Left lung (tissue), 10 donors: Measurements from ENCODE around the gene LRRN2. TPM values are rescaled to one million over a fixed set of nuclear protein-coding genes. Genes with fewer than 3 reads are reported as not detected.

ENCODE experiments used
- ATAC-seq: fragments of 200-7000 bp; cut with Tn5 transposase; one replicate; pipeline ENCODE4 v1.9.1; 2020; ENCODE audit warnings: moderate library complexity
- DNase-seq, 4 donors: peaks; one replicate each; pipeline ENCODE4 v3.0.0-alpha.2; 2013 to 2020
- H3K27ac ChIP-seq, 2 donors: fragments of 200-600 bp; sonication (generic) in 1 of 2; one replicate each; pipeline versions ENCODE4 v1.5.0 to v1.8.0; 2020 to 2021
- H3K27me3 ChIP-seq, 2 donors: fragments of 200-600 bp; sonication (generic) in 1 of 2; one replicate each; pipeline versions ENCODE4 v1.5.0 to v1.8.0; 2020 to 2021
- H3K36me3 ChIP-seq, 2 donors: fragments of 200-600 bp; sonication (generic) in 1 of 2; one replicate each; pipeline versions ENCODE4 v1.5.0 to v1.8.0; 2020 to 2021
- H3K4me1 ChIP-seq, 2 donors: fragments of 200-600 bp; one replicate each; pipeline ENCODE4 v1.8.0; 2021
- H3K4me3 ChIP-seq, 2 donors: fragments of 200-600 bp; sonication (generic) in 1 of 2; one replicate each; pipeline versions ENCODE4 v1.5.0 to v1.8.0; 2020 to 2021; ENCODE audit warnings: mild to moderate bottlenecking in 1 of 2
- H3K9me3 ChIP-seq, 2 donors: fragments of 200-600 bp; sonication (generic) in 1 of 2; one replicate each; pipeline versions ENCODE4 v1.5.0 to v1.8.0; 2020 to 2021
- intact Hi-C, 2 donors: fragments of 100-400 bp; cut with DNase I; formaldehyde crosslinking; loops; one replicate each; pipeline versions ENCODE4 v1.11.2 to v1.14.2; 2022
- polyA plus RNA-seq, 6 donors: library from polyadenylated mRNA; unstranded; fragments of 120-200 nt; gene quantifications; one replicate each; pipeline ENCODE4 v1.2.1, GENCODE V29; 2013; ENCODE audit not compliant: insufficient read length in 6 of 6
- total RNA-seq, 2 donors: library from RNA; stranded (reverse); fragmentation: NEBNext Ultra II Directional; extraction: Animal tissue kit (Norgen Biotek cat#: 25700); gene quantifications; one replicate each; pipeline ENCODE4 v1.2.1, GENCODE V29; 2021
- TF ChIP-seq, protein P1 (sequence below), 2 donors: fragments of 200-600 bp; sonication (generic) in 1 of 2; IDR thresholded peaks; one replicate each; pipeline versions ENCODE4 v1.5.0 to v1.8.0; 2021; ENCODE audit warnings: antibody characterized with exemption in 2 of 2
- donor health status: DM: no; HTN: yes; CAD: no.
- donor health status: DM: no; HTN: no; CAD: no.

Gene LRRN2
- total and polyA plus RNA-seq, 8 donors = 1.6 to 7.1 (median 2.0) TPM

- DNase-seq (no peak), ATAC-seq (no peak)
- H3K27ac ChIP-seq = no peak overlapping the region
- H3K4me1 ChIP-seq = no peaks in the 10 kb centered on the region
- TF ChIP-seq, protein P1, sequence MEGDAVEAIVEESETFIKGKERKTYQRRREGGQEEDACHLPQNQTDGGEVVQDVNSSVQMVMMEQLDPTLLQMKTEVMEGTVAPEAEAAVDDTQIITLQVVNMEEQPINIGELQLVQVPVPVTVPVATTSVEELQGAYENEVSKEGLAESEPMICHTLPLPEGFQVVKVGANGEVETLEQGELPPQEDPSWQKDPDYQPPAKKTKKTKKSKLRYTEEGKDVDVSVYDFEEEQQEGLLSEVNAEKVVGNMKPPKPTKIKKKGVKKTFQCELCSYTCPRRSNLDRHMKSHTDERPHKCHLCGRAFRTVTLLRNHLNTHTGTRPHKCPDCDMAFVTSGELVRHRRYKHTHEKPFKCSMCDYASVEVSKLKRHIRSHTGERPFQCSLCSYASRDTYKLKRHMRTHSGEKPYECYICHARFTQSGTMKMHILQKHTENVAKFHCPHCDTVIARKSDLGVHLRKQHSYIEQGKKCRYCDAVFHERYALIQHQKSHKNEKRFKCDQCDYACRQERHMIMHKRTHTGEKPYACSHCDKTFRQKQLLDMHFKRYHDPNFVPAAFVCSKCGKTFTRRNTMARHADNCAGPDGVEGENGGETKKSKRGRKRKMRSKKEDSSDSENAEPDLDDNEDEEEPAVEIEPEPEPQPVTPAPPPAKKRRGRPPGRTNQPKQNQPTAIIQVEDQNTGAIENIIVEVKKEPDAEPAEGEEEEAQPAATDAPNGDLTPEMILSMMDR (IDR thresholded peaks at IDR 0.05) = no peak
- no peaks in the 10 kb centered on the region for H3K27me3 ChIP-seq
- intact Hi-C loops = no loop called here
- no peaks in the 10 kb centered on the region for H3K9me3 ChIP-seq
- no peaks in the 10 kb centered on the region for H3K36me3 ChIP-seq
- H3K4me3 ChIP-seq = no peak overlapping the region
Observed at GRCh38 chr1:204617256-204618147, 68.0 kb downstream of the LRRN2 start.

- Histone ChIP-seq H3K36me3 (no peaks in the 10 kb centered on the region), H3K4me1 (no peaks in the 10 kb centered on the region), H3K4me3 (no peak overlapping the region), H3K27me3 (no peaks in the 10 kb centered on the region), H3K27ac (no peak overlapping the region), H3K9me3 (no peaks in the 10 kb centered on the region)
- TF ChIP-seq, protein P1 (IDR thresholded peaks at IDR 0.05) = no peak
- intact Hi-C loops = no loop called here
- ATAC-seq (no peak), DNase-seq (no peak)
Observed at GRCh38 chr1:204616641-204617040, 68.9 kb downstream of the LRRN2 start.

DNA sequence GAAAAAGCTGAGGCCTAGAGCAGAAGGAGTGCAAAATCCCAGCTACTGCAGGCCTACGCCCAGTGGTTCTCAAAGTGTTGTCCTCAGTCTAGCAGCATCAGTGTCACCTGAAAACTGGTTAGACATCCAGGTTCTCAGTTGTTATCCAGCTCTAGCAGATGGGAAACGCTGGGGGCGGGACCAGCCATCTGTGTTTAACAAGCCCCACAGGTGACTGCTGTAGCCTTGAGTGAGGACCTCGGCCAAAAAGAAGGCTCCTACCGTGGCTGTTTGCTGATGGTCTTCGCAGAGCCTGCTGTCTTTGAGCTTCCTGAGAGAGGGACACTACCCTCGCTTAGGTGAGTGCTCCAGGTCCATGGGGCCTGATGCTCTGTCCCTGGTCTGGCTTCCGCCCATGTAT lies 69.7 kb downstream of the LRRN2 start:
- intact Hi-C loops = no loop called here
- DNase-seq (no peak), ATAC-seq (no peak)
- H3K27ac ChIP-seq = no peak overlapping the region
- H3K4me1 ChIP-seq = no peaks in the 10 kb centered on the region
- H3K36me3 ChIP-seq = no peaks in the 10 kb centered on the region
- TF ChIP-seq, protein P1 (IDR thresholded peaks at IDR 0.05) = no peak
- H3K27me3 ChIP-seq = no peaks in the 10 kb centered on the region
- H3K9me3 ChIP-seq = no peaks in the 10 kb centered on the region
- no peak overlapping the region for H3K4me3 ChIP-seq

DNA sequence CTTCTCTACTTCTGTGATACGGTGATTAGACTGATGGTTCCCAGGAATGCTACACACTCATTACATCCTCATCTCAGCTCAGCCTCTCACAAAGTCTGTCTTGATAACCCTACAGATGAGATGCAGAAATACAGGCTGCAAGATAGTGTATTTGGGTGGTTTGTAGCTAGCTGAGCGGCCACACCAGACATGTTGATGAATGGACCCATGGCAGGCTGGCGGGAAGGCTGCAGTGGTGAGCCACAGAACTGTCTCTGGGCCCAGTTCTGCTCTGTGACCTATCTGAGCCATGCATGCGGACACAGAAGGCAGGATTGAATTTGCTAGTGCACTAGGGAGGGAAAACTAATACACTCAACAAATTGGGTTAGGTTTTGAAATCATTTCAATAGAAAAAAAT lies 71.9 kb downstream of the LRRN2 start:
- Histone ChIP-seq H3K4me3 (no peak overlapping the region), H3K36me3 (no peaks in the 10 kb centered on the region), H3K27me3 (no peaks in the 10 kb centered on the region), H3K4me1 (no peaks in the 10 kb centered on the region), H3K27ac (no peak overlapping the region), H3K9me3 (no peaks in the 10 kb centered on the region)
- intact Hi-C loops = no loop called here
- TF ChIP-seq, protein P1 (IDR thresholded peaks at IDR 0.05) = no peak
- ATAC-seq (no peak), DNase-seq (no peak)

DNA sequence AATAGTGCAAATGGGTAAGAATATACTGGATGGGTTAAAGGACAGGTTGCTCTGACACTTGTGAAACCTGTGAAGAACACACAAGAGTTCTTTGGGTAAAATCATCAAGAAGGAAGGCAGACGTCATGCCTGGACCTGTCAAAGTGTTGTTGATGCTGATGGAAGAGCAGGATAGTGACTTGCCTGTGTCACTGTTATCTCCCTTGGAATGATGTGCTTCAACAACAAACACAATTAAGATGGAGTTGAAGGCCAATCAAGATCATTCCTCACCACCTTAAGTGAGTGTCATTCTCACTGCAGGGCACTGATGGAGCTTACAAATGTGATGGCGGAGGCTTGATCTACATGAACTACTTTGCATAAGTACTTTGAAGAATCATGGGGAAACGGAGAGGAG lies 73.2 kb downstream of the LRRN2 start:
- Histone ChIP-seq H3K36me3 (no peaks in the 10 kb centered on the region), H3K4me3 (no peak overlapping the region), H3K4me1 (no peaks in the 10 kb centered on the region), H3K27me3 (peaks cover 0 to 9% of the 10 kb centered on the region in 2 donors), H3K27ac (no peak overlapping the region), H3K9me3 (no peaks in the 10 kb centered on the region)
- TF ChIP-seq, protein P1 (IDR thresholded peaks at IDR 0.05) = no peak
- no peak for ATAC-seq
- intact Hi-C loops = no loop called here
- no peak for DNase-seq
